ENCODE measurements around the gene GJB5.

GJB5 gene

DNA sequence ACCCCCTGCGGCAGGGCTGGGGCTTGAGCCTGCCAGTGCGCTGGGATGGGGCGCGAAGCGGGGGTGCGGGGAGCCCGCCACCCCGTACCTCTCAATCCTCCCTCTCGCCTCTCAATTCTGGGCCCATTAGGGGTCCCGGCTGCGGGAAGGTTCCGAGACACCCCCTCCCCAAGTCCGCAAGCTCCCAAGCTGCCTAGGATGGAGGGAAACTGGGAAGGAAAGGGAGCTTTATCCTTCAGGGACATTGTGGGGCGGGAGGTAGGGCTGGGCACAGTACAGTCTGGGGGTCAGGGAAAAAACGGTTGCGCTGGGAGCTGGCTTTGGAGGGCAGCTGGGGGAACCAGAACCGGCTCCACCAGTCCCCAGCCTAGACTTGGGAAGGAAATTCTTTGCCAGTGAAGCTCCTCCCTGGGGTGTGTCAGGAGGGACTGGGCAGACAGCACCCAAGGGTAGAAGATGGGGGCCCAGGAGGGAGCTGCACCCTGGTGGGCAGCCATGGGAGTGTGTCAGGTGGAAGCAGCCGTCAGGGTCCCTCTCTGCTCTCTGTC is 27.1 kb downstream of the GJB5 start:
- DNase-seq = no peak
- no peak overlapping the region for H3K27ac ChIP-seq
- in situ Hi-C loops (cut with HindIII; ENCODE audit: low pct_ligation_motif_present, low sequenced_read_pairs) = no loop called here
- peaks cover 30% of the 10 kb centered on the region for H3K27me3 ChIP-seq (replicated peaks)
- no peak overlapping the region for H3K4me3 ChIP-seq (ENCODE audit: low read depth, low read length)
- H3K36me3 ChIP-seq (replicated peaks) = no peaks in the 10 kb centered on the region
- TF ChIP-seq, protein P1, sequence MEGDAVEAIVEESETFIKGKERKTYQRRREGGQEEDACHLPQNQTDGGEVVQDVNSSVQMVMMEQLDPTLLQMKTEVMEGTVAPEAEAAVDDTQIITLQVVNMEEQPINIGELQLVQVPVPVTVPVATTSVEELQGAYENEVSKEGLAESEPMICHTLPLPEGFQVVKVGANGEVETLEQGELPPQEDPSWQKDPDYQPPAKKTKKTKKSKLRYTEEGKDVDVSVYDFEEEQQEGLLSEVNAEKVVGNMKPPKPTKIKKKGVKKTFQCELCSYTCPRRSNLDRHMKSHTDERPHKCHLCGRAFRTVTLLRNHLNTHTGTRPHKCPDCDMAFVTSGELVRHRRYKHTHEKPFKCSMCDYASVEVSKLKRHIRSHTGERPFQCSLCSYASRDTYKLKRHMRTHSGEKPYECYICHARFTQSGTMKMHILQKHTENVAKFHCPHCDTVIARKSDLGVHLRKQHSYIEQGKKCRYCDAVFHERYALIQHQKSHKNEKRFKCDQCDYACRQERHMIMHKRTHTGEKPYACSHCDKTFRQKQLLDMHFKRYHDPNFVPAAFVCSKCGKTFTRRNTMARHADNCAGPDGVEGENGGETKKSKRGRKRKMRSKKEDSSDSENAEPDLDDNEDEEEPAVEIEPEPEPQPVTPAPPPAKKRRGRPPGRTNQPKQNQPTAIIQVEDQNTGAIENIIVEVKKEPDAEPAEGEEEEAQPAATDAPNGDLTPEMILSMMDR (IDR thresholded peaks at IDR 0.05; ENCODE audit: low read depth, low read length, missing control alignments) = no peak

DNA sequence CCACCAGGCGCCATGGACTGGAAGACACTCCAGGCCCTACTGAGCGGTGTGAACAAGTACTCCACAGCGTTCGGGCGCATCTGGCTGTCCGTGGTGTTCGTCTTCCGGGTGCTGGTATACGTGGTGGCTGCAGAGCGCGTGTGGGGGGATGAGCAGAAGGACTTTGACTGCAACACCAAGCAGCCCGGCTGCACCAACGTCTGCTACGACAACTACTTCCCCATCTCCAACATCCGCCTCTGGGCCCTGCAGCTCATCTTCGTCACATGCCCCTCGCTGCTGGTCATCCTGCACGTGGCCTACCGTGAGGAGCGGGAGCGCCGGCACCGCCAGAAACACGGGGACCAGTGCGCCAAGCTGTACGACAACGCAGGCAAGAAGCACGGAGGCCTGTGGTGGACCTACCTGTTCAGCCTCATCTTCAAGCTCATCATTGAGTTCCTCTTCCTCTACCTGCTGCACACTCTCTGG is 29.9 kb downstream of the GJB5 start:
- no peak overlapping the region for H3K27ac ChIP-seq
- DNase-seq = no peak
- in situ Hi-C loops (cut with HindIII; ENCODE audit: low pct_ligation_motif_present, low sequenced_read_pairs) = no loop called here
- peaks cover 30% of the 10 kb centered on the region for H3K27me3 ChIP-seq (replicated peaks)
- no peaks in the 10 kb centered on the region for H3K36me3 ChIP-seq (replicated peaks)
- TF ChIP-seq, protein P1 (IDR thresholded peaks at IDR 0.05; ENCODE audit: low read depth, low read length, missing control alignments) = no peak
- H3K4me3 ChIP-seq (ENCODE audit: low read depth, low read length) = no peak overlapping the region

DNA sequence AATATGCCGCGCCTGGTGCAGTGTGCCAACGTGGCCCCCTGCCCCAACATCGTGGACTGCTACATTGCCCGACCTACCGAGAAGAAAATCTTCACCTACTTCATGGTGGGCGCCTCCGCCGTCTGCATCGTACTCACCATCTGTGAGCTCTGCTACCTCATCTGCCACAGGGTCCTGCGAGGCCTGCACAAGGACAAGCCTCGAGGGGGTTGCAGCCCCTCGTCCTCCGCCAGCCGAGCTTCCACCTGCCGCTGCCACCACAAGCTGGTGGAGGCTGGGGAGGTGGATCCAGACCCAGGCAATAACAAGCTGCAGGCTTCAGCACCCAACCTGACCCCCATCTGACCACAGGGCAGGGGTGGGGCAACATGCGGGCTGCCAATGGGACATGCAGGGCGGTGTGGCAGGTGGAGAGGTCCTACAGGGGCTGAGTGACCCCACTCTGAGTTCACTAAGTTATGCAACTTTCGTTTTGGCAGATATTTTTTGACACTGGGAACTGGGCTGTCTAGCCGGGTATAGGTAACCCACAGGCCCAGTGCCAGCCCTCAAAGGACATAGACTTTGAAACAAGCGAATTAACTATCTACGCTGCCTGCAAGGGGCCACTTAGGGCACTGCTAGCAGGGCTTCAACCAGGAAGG is 30.5 kb downstream of the GJB5 start:
- Histone ChIP-seq H3K4me3 (ENCODE audit: low read depth, low read length) (no peak overlapping the region), H3K27me3 (replicated peaks) (peaks cover 24% of the 10 kb centered on the region), H3K27ac (no peak overlapping the region), H3K36me3 (replicated peaks) (no peaks in the 10 kb centered on the region)
- in situ Hi-C loops (cut with HindIII; ENCODE audit: low pct_ligation_motif_present, low sequenced_read_pairs) = no loop called here
- DNase-seq = no peak
- TF ChIP-seq, protein P1 (IDR thresholded peaks at IDR 0.05; ENCODE audit: low read depth, low read length, missing control alignments) = no peak

GRCh38 chr1:34785875-34786470 is 31.1 kb downstream of the GJB5 start:
- Histone ChIP-seq H3K36me3 (replicated peaks) (no peaks in the 10 kb centered on the region), H3K27ac (no peak overlapping the region), H3K4me3 (ENCODE audit: low read depth, low read length) (no peak overlapping the region), H3K27me3 (replicated peaks) (peaks cover 18% of the 10 kb centered on the region)
- in situ Hi-C loops (cut with HindIII; ENCODE audit: low pct_ligation_motif_present, low sequenced_read_pairs) = no loop called here
- TF ChIP-seq, protein P1 (IDR thresholded peaks at IDR 0.05; ENCODE audit: low read depth, low read length, missing control alignments) = no peak
- DNase-seq = no peak

DNA sequence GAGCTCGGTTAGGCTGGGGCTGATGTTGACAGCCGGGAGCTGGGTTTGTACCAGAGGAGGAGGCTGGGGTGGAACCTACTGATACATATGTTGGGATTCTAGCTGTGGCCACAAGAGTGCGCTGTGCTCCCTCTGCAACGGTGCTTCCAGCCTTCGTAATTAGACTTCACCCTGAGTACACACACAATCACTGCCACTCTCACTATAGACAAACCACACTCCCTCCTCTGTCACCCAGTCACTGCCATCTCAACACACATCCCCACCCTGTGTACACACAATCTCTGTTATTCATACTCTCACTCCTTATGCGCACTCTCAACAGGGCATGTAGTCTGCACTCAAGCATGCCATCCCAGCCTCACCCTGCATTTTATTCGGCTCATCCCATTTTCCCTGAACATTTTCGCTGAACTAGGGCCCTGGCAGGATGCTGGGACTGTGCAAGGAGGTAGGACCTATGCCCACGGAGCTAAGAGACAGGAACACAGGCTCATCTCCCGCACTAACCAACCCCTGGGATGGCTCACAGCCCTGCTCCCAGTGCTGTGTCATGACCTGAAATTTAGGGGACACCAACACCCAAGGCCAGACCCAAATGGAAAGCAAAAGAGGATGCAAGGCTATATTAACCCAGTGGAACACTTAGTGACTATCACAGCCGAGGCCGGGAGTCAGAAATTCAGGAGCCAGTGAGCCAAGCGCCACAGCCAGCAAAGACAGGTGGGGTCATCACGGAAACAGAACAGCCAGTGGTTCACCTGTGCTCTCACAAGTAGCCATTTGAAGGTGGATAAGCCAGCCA is 31.9 kb downstream of the GJB5 start:
- peak; percentile 76 for DNase-seq
- peaks cover 10% of the 10 kb centered on the region for H3K27me3 ChIP-seq (replicated peaks)
- no peak overlapping the region for H3K4me3 ChIP-seq (ENCODE audit: low read depth, low read length)
- TF ChIP-seq, protein P1 (IDR thresholded peaks at IDR 0.05; ENCODE audit: low read depth, low read length, missing control alignments) = peak; percentile 94
- H3K36me3 ChIP-seq (replicated peaks) = no peaks in the 10 kb centered on the region
- in situ Hi-C loops (cut with HindIII; ENCODE audit: low pct_ligation_motif_present, low sequenced_read_pairs) = no loop called here
- no peak overlapping the region for H3K27ac ChIP-seq

Measured in brain microvascular endothelial cell (primary cell).